KMS-11 (cell line): Measurements from ENCODE around the gene SDR9C7.
"Not testable (repeated sequence)": the region's sequence is repeated elsewhere in the genome, so short reads cannot be mapped to it uniquely, and the experiment has no call there.

Source experiments
- H2AFZ ChIP-seq: fragments of 200-600 bp; sonication (generic); 2 replicates; pipeline ENCODE4 v1.6.1; 2016; ENCODE audit warnings: antibody characterized with exemption, mixed run types, low read depth
- H3K27ac ChIP-seq: fragments of 200-600 bp; sonication (generic); 2 replicates; pipeline ENCODE4 v1.6.1; 2016; ENCODE audit warnings: mild to moderate bottlenecking, mixed run types
- H3K27me3 ChIP-seq: fragments of 200-600 bp; sonication (generic); 2 replicates; pipeline ENCODE4 v1.6.1; 2017; ENCODE audit warnings: mild to moderate bottlenecking, low read depth, mixed run types, moderate library complexity; ENCODE audit not compliant: insufficient read depth
- H3K36me3 ChIP-seq: fragments of 200-600 bp; sonication (generic); 2 replicates; pipeline ENCODE4 v1.6.1; 2017; ENCODE audit warnings: mild to moderate bottlenecking, mixed run types; ENCODE audit not compliant: insufficient read depth
- H3K4me1 ChIP-seq: fragments of 200-600 bp; sonication (generic); 2 replicates; pipeline ENCODE4 v1.6.1; 2016; ENCODE audit warnings: mild to moderate bottlenecking, low read depth, mixed run types; ENCODE audit not compliant: poor library complexity, severe bottlenecking
- H3K4me2 ChIP-seq: fragments of 200-600 bp; sonication (generic); 2 replicates; pipeline ENCODE4 v1.7.0; 2016; ENCODE audit warnings: mild to moderate bottlenecking, mixed run types
- H3K4me3 ChIP-seq: fragments of 200-600 bp; sonication (generic); IDR thresholded peaks from 2 replicates; pipeline ENCODE4 v1.6.1; 2017; ENCODE audit warnings: low read depth, low read length, mixed read lengths; ENCODE audit not compliant: insufficient read depth
- H3K79me2 ChIP-seq: fragments of 200-600 bp; sonication (generic); 2 replicates; pipeline ENCODE4 v1.6.1; 2016; ENCODE audit warnings: low read depth, mixed run types; ENCODE audit not compliant: insufficient read depth
- H3K9ac ChIP-seq: fragments of 200-600 bp; sonication (generic); 2 replicates; pipeline ENCODE4 v1.6.1; 2016; ENCODE audit warnings: mild to moderate bottlenecking, mixed run types
- H4K20me1 ChIP-seq: fragments of 200-600 bp; sonication (generic); 2 replicates; pipeline ENCODE4 v1.6.1; 2016; ENCODE audit warnings: mild to moderate bottlenecking, mixed run types; ENCODE audit not compliant: insufficient read depth
- CTCF ChIP-seq: fragments of 200-600 bp; sonication (generic); conservative IDR thresholded peaks from 2 replicates; pipeline ENCODE4 v1.6.1; 2017; ENCODE audit warnings: low read depth, mild to moderate bottlenecking, antibody characterized with exemption, low read length, moderate library complexity, mixed read lengths

The SDR9C7 gene

GRCh38 chr12:56962247-56962646 is 28.0 kb upstream of the SDR9C7 start:
- not testable (repeated sequence) for H3K27ac ChIP-seq, H3K4me2 ChIP-seq, H3K79me2 ChIP-seq, H3K9ac ChIP-seq, H3K27me3 ChIP-seq, H3K4me3 ChIP-seq, H2AFZ ChIP-seq, H3K36me3 ChIP-seq, H4K20me1 ChIP-seq
- peaks cover 17% of the 10 kb centered on the region for H3K4me1 ChIP-seq

- H3K27me3 ChIP-seq: no peaks in the 10 kb centered on the region
- no peak overlapping the region for H3K4me3 ChIP-seq
- no peak overlapping the region for H3K4me2 ChIP-seq
- H3K27ac ChIP-seq: no peak overlapping the region
- no peaks in the 10 kb centered on the region for H4K20me1 ChIP-seq
- peaks cover 12% of the 10 kb centered on the region for H3K4me1 ChIP-seq
- H2AFZ ChIP-seq: no peak overlapping the region
- no peak overlapping the region for H3K9ac ChIP-seq
- H3K36me3 ChIP-seq: no peaks in the 10 kb centered on the region
- H3K79me2 ChIP-seq: no peaks in the 10 kb centered on the region
- no peak for TF ChIP-seq CTCF
These were observed 24.2 kb upstream of the SDR9C7 start for GRCh38 chr12:56958422-56958821.

- Histone ChIP-seq H4K20me1 (no peaks in the 10 kb centered on the region), H3K36me3 (no peaks in the 10 kb centered on the region), H3K27ac (no peak within 1 kb of the TSS), H3K27me3 (no peaks in the 10 kb centered on the region), H2AFZ (no peak within 1 kb of the TSS), H3K9ac (no peak within 1 kb of the TSS), H3K4me2 (no peak within 1 kb of the TSS), H3K4me3 (no peak within 1 kb of the TSS), H3K4me1 (peaks cover 12% of the 10 kb centered on the region), H3K79me2 (no peaks in the 10 kb centered on the region)
- no peak for TF ChIP-seq CTCF
These were observed 23.2 kb upstream of the SDR9C7 start, which contains the start of gene RDH16 for GRCh38 chr12:56957229-56958052. RDH16 (minus strand) TSS chr12:56957608; CDS start chr12:56957462, 146 bp downstream.

GRCh38 chr12:56955631-56956256 is 21.5 kb upstream of the SDR9C7 start:
- Histone ChIP-seq H3K4me2 (peak overlapping the region; percentile 42), H3K79me2 (no peaks in the 10 kb centered on the region), H3K27me3 (no peaks in the 10 kb centered on the region), H3K27ac (no peak overlapping the region), H3K9ac (no peak overlapping the region), H3K36me3 (no peaks in the 10 kb centered on the region), H3K4me1 (peaks cover 12% of the 10 kb centered on the region), H3K4me3 (no peak overlapping the region), H2AFZ (no peak overlapping the region), H4K20me1 (no peaks in the 10 kb centered on the region)
- no peak for TF ChIP-seq CTCF

- Histone ChIP-seq H3K27ac (no peak overlapping the region), H3K79me2 (no peaks in the 10 kb centered on the region), H3K9ac (no peak overlapping the region), H2AFZ (no peak overlapping the region), H3K4me3 (no peak overlapping the region), H3K27me3 (no peaks in the 10 kb centered on the region), H3K4me2 (no peak overlapping the region; the same call in 1 of the 2 replicates), H3K36me3 (no peaks in the 10 kb centered on the region), H3K4me1 (peaks cover 12% of the 10 kb centered on the region), H4K20me1 (no peaks in the 10 kb centered on the region)
- TF ChIP-seq CTCF: no peak
These were observed 20.7 kb upstream of the SDR9C7 start for GRCh38 chr12:56954958-56955355.
